Measurements from ENCODE around the gene GEMIN5.

The GEMIN5 gene

GRCh38 chr5:154860765-154861164 lies 77.2 kb downstream of the GEMIN5 start:
- no peaks in the 10 kb centered on the region for H3K27me3 ChIP-seq (ENCODE audit: insufficient read depth, low read depth)
- H3K9ac ChIP-seq, result no peak overlapping the region
- no peaks in the 10 kb centered on the region; the same call in 1 of the 2 replicates for H4K20me1 ChIP-seq (ENCODE audit: insufficient read depth)
- peaks cover 45% of the 10 kb centered on the region for H3K4me1 ChIP-seq (ENCODE audit: low read depth, poor library complexity, severe bottlenecking)
- no peak overlapping the region for H2AFZ ChIP-seq (ENCODE audit: low read depth)
- H3K36me3 ChIP-seq (ENCODE audit: insufficient read depth), result no peaks in the 10 kb centered on the region
- H3K4me3 ChIP-seq (IDR thresholded peaks at IDR 0.05; ENCODE audit: insufficient read depth, low read depth, low read length), result no peak overlapping the region
- H3K27ac ChIP-seq, result no peak overlapping the region
- H3K79me2 ChIP-seq (ENCODE audit: insufficient read depth, low read depth), result peaks cover 42% of the 10 kb centered on the region
- TF ChIP-seq CTCF (conservative IDR thresholded peaks at IDR 0.05; ENCODE audit: low read depth, low read length), result no peak
- H3K4me2 ChIP-seq, result no peak overlapping the region

- Histone ChIP-seq H2AFZ (ENCODE audit: low read depth) (no peak overlapping the region), H4K20me1 (ENCODE audit: insufficient read depth) (no peaks in the 10 kb centered on the region; the same call in 1 of the 2 replicates), H3K4me2 (peak overlapping the region; percentile 59; the same call in 1 of the 2 replicates), H3K79me2 (ENCODE audit: insufficient read depth, low read depth) (peaks cover 42% of the 10 kb centered on the region), H3K36me3 (ENCODE audit: insufficient read depth) (no peaks in the 10 kb centered on the region), H3K27ac (no peak overlapping the region), H3K9ac (no peak overlapping the region), H3K4me1 (ENCODE audit: low read depth, poor library complexity, severe bottlenecking) (peaks cover 45% of the 10 kb centered on the region), H3K4me3 (IDR thresholded peaks at IDR 0.05; ENCODE audit: insufficient read depth, low read depth, low read length) (no peak overlapping the region), H3K27me3 (ENCODE audit: insufficient read depth, low read depth) (no peaks in the 10 kb centered on the region)
- no peak for TF ChIP-seq CTCF (conservative IDR thresholded peaks at IDR 0.05; ENCODE audit: low read depth, low read length)
Observed at GRCh38 chr5:154860123-154860522, 77.9 kb downstream of the GEMIN5 start.

GRCh38 chr5:154858972-154859871 lies 78.8 kb downstream of the GEMIN5 start:
- Histone ChIP-seq H3K36me3 (ENCODE audit: insufficient read depth) (no peaks in the 10 kb centered on the region), H3K4me1 (ENCODE audit: low read depth, poor library complexity, severe bottlenecking) (peaks cover 45% of the 10 kb centered on the region), H3K9ac (peak overlapping the region; percentile 86; the same call in 1 of the 2 replicates), H2AFZ (ENCODE audit: low read depth) (peak overlapping the region; percentile 69; the same call in 1 of the 2 replicates), H3K79me2 (ENCODE audit: insufficient read depth, low read depth) (peaks cover 42% of the 10 kb centered on the region), H3K4me2 (peak overlapping the region; percentile 59), H3K27me3 (ENCODE audit: insufficient read depth, low read depth) (no peaks in the 10 kb centered on the region), H4K20me1 (ENCODE audit: insufficient read depth) (no peaks in the 10 kb centered on the region; the same call in 1 of the 2 replicates), H3K27ac (peak overlapping the region; percentile 88; the same call in 1 of the 2 replicates), H3K4me3 (IDR thresholded peaks at IDR 0.05; ENCODE audit: insufficient read depth, low read depth, low read length) (no peak overlapping the region)
- TF ChIP-seq CTCF (conservative IDR thresholded peaks at IDR 0.05; ENCODE audit: low read depth, low read length), result no peak

- Histone ChIP-seq H3K27me3 (ENCODE audit: insufficient read depth, low read depth) (no peaks in the 10 kb centered on the region), H3K4me3 (IDR thresholded peaks at IDR 0.05; ENCODE audit: insufficient read depth, low read depth, low read length) (no peak within 1 kb of the TSS), H3K4me2 (peak within 1 kb of the TSS; percentile 84), H3K36me3 (ENCODE audit: insufficient read depth) (no peaks in the 10 kb centered on the region), H3K79me2 (ENCODE audit: insufficient read depth, low read depth) (peaks cover 38% of the 10 kb centered on the region), H4K20me1 (ENCODE audit: insufficient read depth) (no peaks in the 10 kb centered on the region; the same call in 1 of the 2 replicates), H3K4me1 (ENCODE audit: low read depth, poor library complexity, severe bottlenecking) (peaks cover 40% of the 10 kb centered on the region), H2AFZ (ENCODE audit: low read depth) (peak within 1 kb of the TSS; percentile 69), H3K9ac (peak within 1 kb of the TSS; percentile 86), H3K27ac (peak within 1 kb of the TSS; percentile 88)
- TF ChIP-seq CTCF (conservative IDR thresholded peaks at IDR 0.05; ENCODE audit: low read depth, low read length), result no peak
Observed at GRCh38 chr5:154858297-154858971, 79.6 kb downstream of the GEMIN5 start, which contains the start of gene CNOT8. Gene CNOT8 (plus strand): TSS chr5:154858627. CDS start chr5:154863279, 4,652 bp downstream.

Measured in KMS-11 (cell line).